HG03060 (cell line): ENCODE results near the gene LDLRAP1.
"Not testable (repeated sequence)": the region's sequence is repeated elsewhere in the genome, so short reads cannot be mapped to it uniquely, and the experiment has no call there.

ENCODE experiments used
- ATAC-seq: cut with Tn5 transposase; IDR thresholded peaks from one replicate; pipeline ENCODE4 v1.9.1; 2021; ENCODE audit warnings: low read depth, moderate number of reproducible peaks; ENCODE audit not compliant: unreplicated experiment

The LDLRAP1 gene

GRCh38 chr1:25599969-25600610, 56.7 kb downstream of the LDLRAP1 start:
- ATAC-seq, result no peak

GRCh38 chr1:25600971-25601699, 57.7 kb downstream of the LDLRAP1 start:
- not testable (repeated sequence) for ATAC-seq

DNA sequence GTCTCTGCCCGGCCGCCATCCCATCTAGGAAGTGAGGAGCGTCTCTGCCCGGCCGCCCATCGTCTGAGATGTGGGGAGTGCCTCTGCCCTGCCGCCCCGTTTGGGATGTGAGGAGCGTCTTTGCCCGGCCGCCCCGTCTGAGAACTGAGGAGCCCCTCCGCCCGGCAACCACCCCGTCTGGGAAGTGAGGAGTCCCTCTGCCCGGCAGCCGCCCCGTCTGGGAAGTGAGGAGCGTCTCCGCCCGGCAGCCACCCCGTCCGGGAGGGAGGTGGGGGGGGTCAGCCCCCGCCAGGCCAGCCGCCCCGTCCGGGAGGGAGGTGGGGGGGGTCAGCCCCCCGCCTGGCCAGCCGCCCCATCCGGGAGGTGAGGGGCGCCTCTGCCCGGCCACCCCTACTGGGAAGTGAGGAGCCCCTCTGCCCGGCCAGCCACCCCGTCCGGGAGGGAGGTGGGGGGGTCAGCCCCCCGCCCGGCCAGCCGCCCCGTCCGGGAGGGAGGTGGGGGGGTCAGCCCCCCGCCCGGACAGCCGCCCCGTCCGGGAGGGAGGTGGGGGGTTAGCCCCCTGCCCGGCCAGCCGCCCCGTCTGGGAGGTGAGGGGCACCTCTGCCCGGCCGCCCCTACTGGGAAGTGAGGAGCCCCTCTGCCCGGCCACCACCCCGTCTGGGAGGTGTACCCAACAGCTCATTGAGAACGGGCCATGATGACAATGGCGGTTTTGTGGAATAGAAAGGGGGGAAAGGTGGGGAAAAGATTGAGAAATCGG, 60.6 kb downstream of the LDLRAP1 start:
- ATAC-seq, result not testable (repeated sequence)

DNA sequence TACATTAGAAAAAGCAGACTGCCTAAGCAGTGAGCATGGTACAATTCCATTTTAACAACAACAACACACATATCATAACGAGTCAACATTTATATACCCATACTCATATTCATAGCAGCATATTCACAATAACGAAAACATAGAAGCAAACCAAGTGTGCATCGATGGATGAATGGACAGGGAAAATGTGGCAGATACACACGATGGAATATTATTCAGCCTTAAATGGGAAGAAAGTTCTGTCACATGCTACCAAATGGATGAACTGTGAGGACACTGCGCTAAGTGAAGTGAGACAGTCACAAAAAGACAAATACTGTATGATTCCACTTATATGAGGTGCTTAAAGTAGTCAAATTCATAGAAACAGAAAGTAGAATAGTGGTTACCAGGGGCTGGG, 63.7 kb downstream of the LDLRAP1 start:
- no peak for ATAC-seq

GRCh38 chr1:25608488-25609178, 65.2 kb downstream of the LDLRAP1 start:
- ATAC-seq, result no peak

GRCh38 chr1:25609921-25610320, 66.5 kb downstream of the LDLRAP1 start:
- no peak for ATAC-seq

DNA sequence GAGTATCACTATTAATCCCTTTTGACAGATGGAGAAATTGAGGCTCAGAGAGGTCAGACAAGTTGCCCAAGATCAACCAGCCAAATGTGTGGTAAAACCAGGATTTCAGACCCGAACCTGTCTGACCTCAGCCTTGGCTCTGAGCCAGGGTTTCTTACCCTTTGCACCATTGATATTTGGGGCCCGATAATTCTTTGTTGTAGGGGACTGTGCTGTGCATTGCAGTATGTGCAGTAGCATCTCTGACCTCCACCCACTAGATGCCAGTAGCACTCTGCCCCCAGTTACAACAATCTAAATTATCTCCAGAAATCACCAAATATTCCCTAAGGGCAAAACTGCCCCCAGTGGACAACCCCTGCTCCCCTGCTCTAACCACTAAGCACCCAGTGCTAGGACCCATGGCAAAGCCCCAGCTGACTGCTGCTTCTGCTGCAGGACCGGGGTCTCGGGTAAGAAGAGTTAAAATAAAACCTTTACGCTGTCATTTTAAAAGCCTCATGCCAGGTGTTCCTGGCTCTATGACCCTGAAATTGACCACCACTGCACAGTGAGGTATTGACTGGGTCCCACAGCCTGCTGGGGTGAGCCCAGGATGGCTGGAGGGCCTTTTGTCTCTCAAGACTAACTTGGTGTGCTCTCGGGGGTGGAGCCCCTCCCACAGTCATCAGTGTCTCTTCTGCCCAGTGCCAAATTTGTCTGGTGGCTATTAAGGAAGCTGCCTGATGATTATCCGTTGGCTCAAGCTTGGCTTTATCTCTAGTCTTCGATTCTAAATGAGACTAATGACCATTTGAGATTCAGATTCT, 67.6 kb downstream of the LDLRAP1 start:
- no peak for ATAC-seq

GRCh38 chr1:25611843-25612242, 68.4 kb downstream of the LDLRAP1 start:
- no peak for ATAC-seq

- ATAC-seq, result no peak
These were observed 69.0 kb downstream of the LDLRAP1 start for GRCh38 chr1:25612421-25612820.

- ATAC-seq, result no peak
These were observed 69.7 kb downstream of the LDLRAP1 start for GRCh38 chr1:25613091-25613490.

- no peak for ATAC-seq
These were observed 71.2 kb downstream of the LDLRAP1 start for GRCh38 chr1:25614501-25615171.

- ATAC-seq, result no peak
These were observed 71.8 kb downstream of the LDLRAP1 start for GRCh38 chr1:25615172-25615541.

DNA sequence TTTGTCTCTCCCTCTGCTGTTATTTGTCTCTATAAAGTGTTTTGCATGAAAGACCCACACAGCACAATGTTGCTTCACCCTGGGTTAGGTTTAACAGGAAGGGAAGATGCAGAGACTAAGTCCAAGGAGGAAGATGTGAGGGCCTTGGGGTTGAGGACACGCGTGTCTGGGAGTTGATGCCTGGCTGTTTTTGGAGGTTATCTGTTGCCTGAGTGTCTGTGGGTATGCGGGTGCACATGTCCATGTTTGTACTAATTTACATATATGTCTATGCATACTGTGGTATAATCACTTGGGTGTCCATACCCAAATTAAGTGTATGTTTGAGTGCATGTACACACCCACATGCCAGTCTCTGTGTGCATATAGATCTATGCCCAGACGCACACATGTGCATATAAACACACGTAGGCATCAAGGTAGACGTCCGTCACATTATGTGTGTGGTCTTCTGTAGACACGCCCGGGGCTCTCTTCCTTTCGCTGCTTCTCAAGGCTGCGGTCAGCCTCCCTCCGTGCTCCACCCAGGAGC, 72.2 kb downstream of the LDLRAP1 start:
- no peak for ATAC-seq

- no peak for ATAC-seq
These were observed 72.9 kb downstream of the LDLRAP1 start, which contains the start of gene MAN1C1 for GRCh38 chr1:25616095-25616986. Gene MAN1C1 (plus strand): TSS chr1:25616791. CDS start chr1:25617798, 1,007 bp downstream.

DNA sequence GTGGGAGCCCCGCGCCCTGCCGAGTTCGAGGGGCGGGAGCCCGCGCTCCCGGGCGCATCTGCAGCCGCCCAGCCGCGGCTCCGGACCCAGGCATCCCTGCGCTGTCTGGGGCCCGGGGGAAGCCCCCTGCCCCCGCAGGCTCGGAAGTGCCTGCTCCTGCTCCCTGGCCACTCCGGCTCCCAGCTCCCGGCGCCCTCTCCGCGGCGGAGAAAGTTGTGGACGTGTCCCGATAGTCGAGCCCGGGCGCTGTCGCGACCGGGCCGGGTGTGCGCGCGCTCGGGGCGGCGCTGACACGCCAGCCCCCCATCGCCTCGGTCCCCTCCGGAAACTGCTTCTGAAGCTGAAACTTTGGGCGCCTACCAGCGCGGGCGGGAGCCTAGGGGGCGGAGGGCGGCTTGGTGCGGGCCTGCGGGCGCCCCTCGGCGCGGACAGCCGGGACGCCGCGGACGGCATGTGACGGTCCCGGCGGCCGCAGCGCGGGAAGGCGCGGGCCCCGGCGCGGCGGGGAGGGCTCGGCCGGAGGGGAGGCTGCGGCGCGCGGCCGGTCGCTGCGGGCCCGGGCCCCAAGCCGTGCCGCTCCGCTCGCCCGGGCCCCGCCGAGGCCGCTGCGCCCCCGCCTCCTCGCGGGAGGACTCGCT, 73.7 kb downstream of the LDLRAP1 start:
- no peak for ATAC-seq

DNA sequence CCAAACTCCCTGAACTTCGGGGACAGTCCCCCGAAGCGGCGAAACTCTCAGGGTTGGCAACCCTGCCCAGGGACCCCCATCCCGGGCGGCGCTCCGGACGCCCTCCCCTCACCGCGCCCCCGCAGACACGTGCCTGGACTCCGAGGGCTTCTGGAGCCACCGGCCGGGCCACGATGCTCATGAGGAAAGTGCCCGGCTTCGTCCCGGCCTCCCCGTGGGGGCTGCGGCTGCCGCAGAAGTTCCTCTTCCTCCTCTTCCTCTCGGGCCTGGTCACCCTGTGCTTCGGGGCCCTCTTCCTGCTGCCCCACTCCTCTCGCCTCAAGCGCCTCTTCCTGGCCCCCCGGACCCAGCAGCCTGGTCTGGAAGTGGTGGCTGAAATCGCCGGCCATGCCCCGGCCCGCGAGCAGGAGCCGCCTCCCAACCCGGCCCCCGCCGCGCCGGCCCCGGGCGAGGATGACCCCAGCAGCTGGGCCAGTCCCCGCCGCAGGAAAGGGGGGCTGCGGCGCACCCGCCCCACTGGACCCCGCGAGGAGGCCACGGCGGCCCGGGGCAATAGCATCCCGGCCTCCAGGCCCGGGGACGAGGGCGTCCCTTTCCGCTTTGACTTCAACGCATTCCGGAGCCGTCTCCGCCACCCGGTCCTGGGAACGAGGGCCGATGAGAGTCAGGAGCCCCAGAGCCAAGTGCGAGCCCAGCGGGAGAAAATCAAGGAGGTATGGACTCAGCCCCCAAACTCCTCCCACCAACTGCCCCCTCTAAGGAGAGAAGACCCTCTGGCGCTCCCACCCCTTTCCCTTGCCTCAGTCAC, 74.4 kb downstream of the LDLRAP1 start:
- no peak for ATAC-seq

DNA sequence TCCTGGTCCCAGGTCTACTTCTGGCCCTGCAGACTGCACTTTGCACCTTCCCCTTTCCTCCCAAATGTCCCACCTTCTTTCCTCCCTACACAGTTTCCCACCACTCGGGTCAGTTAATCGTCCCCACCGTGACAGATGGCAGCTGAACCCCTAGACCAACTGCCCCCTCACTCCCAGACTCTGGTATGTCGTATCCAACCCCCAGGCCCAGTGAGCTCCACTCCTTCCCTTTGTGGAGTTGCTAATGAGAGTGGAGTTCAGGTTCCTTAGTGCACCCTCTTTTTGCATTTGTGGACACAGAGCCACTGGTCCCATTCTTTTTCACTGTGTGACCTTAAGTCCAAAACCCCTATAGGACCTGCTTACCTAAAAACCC, 75.0 kb downstream of the LDLRAP1 start:
- ATAC-seq, result no peak
